Upper lobe of left lung (tissue), 6 donors: ENCODE results near the gene ATG7. TPM values are rescaled to one million over a fixed set of nuclear protein-coding genes. Genes with fewer than 3 reads are reported as not detected.

ENCODE experiments used
- ATAC-seq, 2 donors: fragments of 200-7000 bp; cut with Tn5 transposase; one replicate each; pipeline ENCODE4 v1.9.1; 2022; ENCODE audit warnings: mild to moderate bottlenecking in 2 of 2, moderate library complexity in 2 of 2; ENCODE audit not compliant: low FRiP score in 2 of 2
- DNase-seq, 2 donors: peaks; one replicate each; pipeline ENCODE4 v3.0.0-alpha.2; 2019 to 2020
- H3K27ac ChIP-seq, 4 donors: fragments of 200-600 bp; sonication (generic); one replicate each; pipeline ENCODE4 v1.5.1; 2016 to 2019
- H3K27me3 ChIP-seq, 4 donors: fragments of 200-600 bp; sonication (generic); one replicate each; pipeline ENCODE4 v1.5.1; 2017 to 2019
- H3K36me3 ChIP-seq, 4 donors: fragments of 200-600 bp; sonication (generic); one replicate each; pipeline ENCODE4 v1.5.1; 2016 to 2019
- H3K4me1 ChIP-seq, 4 donors: fragments of 200-600 bp; sonication (generic); one replicate each; pipeline ENCODE4 v1.5.1; 2018 to 2019
- H3K4me3 ChIP-seq, 4 donors: fragments of 200-600 bp; sonication (generic); one replicate each; pipeline ENCODE4 v1.5.1; 2017 to 2019; ENCODE audit warnings: mild to moderate bottlenecking in 2 of 4, moderate library complexity in 1 of 4
- H3K9me3 ChIP-seq, 4 donors: fragments of 200-600 bp; sonication (generic); one replicate each; pipeline ENCODE4 v1.5.1; 2018 to 2019
- CTCF ChIP-seq, 6 experiments: fragments of 450-650 bp in 4 of 6; fragments of 200-600 bp in 2 of 6; sonication (generic) in 2 of 6; IDR thresholded peaks; one replicate each; pipeline ENCODE4 v1.5.1; 2016 to 2019; ENCODE audit warnings: antibody characterized with exemption in 6 of 6
- EP300 ChIP-seq, 4 donors: sonication (generic); formaldehyde crosslinking; IDR thresholded peaks; one replicate each; pipeline ENCODE4 v1.5.1; 2017; ENCODE audit warnings: antibody characterized with exemption in 4 of 4, control low read depth in 2 of 4
- POLR2A ChIP-seq, 4 donors: fragments of 450-650 bp; IDR thresholded peaks; one replicate each; pipeline ENCODE4 v1.5.1; 2016 to 2017; ENCODE audit warnings: antibody characterized with exemption in 4 of 4, mild to moderate bottlenecking in 2 of 4
- POLR2AphosphoS5 ChIP-seq, 2 donors: sonication (generic); formaldehyde crosslinking; IDR thresholded peaks; one replicate each; pipeline ENCODE4 v1.5.1; 2017; ENCODE audit warnings: antibody characterized with exemption in 2 of 2
- WGBS, 2 donors: methylation state at CpG; one replicate each; pipeline ENCODE4 v1.1.5; 2017 to 2018; 5-methylcytosine and 5-hydroxymethylcytosine counted together
- total RNA-seq, 6 donors: library from RNA; depleted of rRNA in 4 of 6; stranded (reverse); fragments of >200 nt in 4 of 6; gene quantifications; one replicate each; pipeline versions ENCODE4 v1.1.0 to v1.2.1, GENCODE V29; 2016 to 2021
- donor health status: DM: no; HTN: no; CAD: no; lungs with moderate emphysema.
- donor health status: DM: no; HTN: yes; CAD: no; lungs with severe emphysema.

The ATG7 gene
- total RNA-seq, 6 donors from 2014 or later, result 52.4 to 195 (median 74.1) TPM

GRCh38 chr3:11583235-11583634 lies 311.0 kb downstream of the ATG7 start:
- H3K27ac ChIP-seq, result no peak overlapping the region
- peaks cover 26 to 46% (median 34%) of the 10 kb centered on the region in 4 donors for H3K4me1 ChIP-seq
- no peak for DNase-seq

GRCh38 chr3:11583638-11584046 lies 311.4 kb downstream of the ATG7 start:
- no peak overlapping the region for H3K4me3 ChIP-seq
- no peaks in the 10 kb centered on the region for H3K9me3 ChIP-seq
- H3K27me3 ChIP-seq, result no peaks in the 10 kb centered on the region
- TF ChIP-seq POLR2AphosphoS5 (IDR thresholded peaks at IDR 0.05) (no peak), EP300 (IDR thresholded peaks at IDR 0.05) (no peak), CTCF (IDR thresholded peaks at IDR 0.05) (no peak), POLR2A (IDR thresholded peaks at IDR 0.05) (no peak)
- peaks cover 28 to 50% (median 38%) of the 10 kb centered on the region in 4 donors for H3K4me1 ChIP-seq
- WGBS, 2 donors, result 65 to 68% methylated on average over 10 of the region's 10 CpGs
- H3K36me3 ChIP-seq, result no peaks in the 10 kb centered on the region
- H3K27ac ChIP-seq, result no peak overlapping the region
- ATAC-seq, result peak in 1 of 2 donors; percentile 21
- DNase-seq, result no peak

More at GRCh38 chr3:11583235-11583634, 311.0 kb downstream of the ATG7 start:
- Histone ChIP-seq H3K9me3 (no peaks in the 10 kb centered on the region), H3K4me3 (no peak overlapping the region), H3K36me3 (no peaks in the 10 kb centered on the region), H3K27me3 (no peaks in the 10 kb centered on the region)
- peak in 1 of 2 donors; percentile 40 for ATAC-seq
- TF ChIP-seq POLR2AphosphoS5 (IDR thresholded peaks at IDR 0.05) (no peak), EP300 (IDR thresholded peaks at IDR 0.05) (no peak), CTCF (IDR thresholded peaks at IDR 0.05) (no peak), POLR2A (IDR thresholded peaks at IDR 0.05) (no peak)

GRCh38 chr3:11584570-11584969 lies 312.4 kb downstream of the ATG7 start:
- Histone ChIP-seq H3K9me3 (no peaks in the 10 kb centered on the region), H3K27me3 (no peaks in the 10 kb centered on the region), H3K27ac (no peak overlapping the region), H3K4me3 (no peak overlapping the region), H3K4me1 (peaks cover 37 to 59% (median 46%) of the 10 kb centered on the region in 4 donors), H3K36me3 (no peaks in the 10 kb centered on the region)
- 87 to 88% methylated on average over 4 of the region's 4 CpGs for WGBS, 2 donors
- TF ChIP-seq EP300 (IDR thresholded peaks at IDR 0.05) (no peak), POLR2A (IDR thresholded peaks at IDR 0.05) (no peak), POLR2AphosphoS5 (IDR thresholded peaks at IDR 0.05) (no peak), CTCF (IDR thresholded peaks at IDR 0.05) (no peak)
- no peak for DNase-seq
- ATAC-seq, result no peak

- 69 to 75% methylated on average over 12 of the region's 12 CpGs for WGBS, 2 donors
These were observed 315.6 kb downstream of the ATG7 start for GRCh38 chr3:11587766-11588165.

More at GRCh38 chr3:11587766-11588165, 315.6 kb downstream of the ATG7 start:
- Histone ChIP-seq H3K36me3 (no peaks in the 10 kb centered on the region), H3K4me1 (peaks cover 37 to 66% (median 56%) of the 10 kb centered on the region in 4 donors), H3K9me3 (no peaks in the 10 kb centered on the region), H3K27me3 (no peaks in the 10 kb centered on the region), H3K4me3 (no peak overlapping the region), H3K27ac (peak overlapping the region in 2 of 4 donors; percentile 13 to 49)
- no peak for DNase-seq
- no peak for ATAC-seq
- no peak for TF ChIP-seq EP300 (IDR thresholded peaks at IDR 0.05)
- TF ChIP-seq CTCF (IDR thresholded peaks at IDR 0.05), result no peak
- no peak for TF ChIP-seq POLR2A (IDR thresholded peaks at IDR 0.05)
- TF ChIP-seq POLR2AphosphoS5 (IDR thresholded peaks at IDR 0.05), result no peak
